HCT116 (cell line): Measurements from ENCODE around the gene HIVEP3.

Source experiments
- EZH2 ChIP-seq: fragments of 200-600 bp; sonication (generic); IDR thresholded peaks from 2 replicates; pipeline ENCODE4 v1.6.1; 2017; ENCODE audit warnings: antibody characterized with exemption, mixed run types
- TF ChIP-seq, protein P1 (sequence below): IDR thresholded peaks from 2 replicates; pipeline ENCODE4 v1.6.1; 2012; ENCODE audit warnings: low read depth

DNA sequence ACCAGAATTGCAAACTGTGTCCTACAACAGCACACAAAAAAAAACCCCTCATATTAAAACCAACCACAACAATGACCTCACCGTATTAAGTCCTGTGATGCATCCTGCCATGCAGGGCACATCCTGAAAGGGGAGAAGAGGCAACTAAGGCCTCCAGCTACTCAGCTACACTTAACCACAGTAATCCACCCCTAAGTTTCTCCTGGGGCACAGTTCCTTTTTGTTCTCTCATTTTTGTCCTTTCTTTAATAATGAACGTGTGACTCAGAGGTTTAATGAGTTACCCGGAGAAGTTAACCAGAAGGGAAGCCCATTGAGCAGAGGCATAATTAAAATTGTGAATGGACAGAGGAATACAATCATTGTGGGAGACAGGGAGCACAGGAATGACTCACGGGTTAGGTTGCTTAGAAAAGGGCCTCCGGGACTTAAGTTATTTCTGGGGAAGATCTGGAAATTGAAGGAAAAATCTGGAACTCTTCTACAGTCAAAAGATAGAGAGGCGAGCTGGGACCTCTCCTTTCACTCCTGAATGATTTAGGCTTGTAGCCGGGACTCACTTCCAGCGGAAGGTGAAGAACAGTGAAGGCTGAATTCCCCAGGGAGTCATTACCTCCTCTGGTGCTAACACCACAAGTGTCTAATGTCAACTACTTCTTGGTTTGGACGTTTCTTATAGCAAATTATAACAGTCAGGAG is 36.9 kb upstream of the HIVEP3 start:
- TF ChIP-seq, protein P1, sequence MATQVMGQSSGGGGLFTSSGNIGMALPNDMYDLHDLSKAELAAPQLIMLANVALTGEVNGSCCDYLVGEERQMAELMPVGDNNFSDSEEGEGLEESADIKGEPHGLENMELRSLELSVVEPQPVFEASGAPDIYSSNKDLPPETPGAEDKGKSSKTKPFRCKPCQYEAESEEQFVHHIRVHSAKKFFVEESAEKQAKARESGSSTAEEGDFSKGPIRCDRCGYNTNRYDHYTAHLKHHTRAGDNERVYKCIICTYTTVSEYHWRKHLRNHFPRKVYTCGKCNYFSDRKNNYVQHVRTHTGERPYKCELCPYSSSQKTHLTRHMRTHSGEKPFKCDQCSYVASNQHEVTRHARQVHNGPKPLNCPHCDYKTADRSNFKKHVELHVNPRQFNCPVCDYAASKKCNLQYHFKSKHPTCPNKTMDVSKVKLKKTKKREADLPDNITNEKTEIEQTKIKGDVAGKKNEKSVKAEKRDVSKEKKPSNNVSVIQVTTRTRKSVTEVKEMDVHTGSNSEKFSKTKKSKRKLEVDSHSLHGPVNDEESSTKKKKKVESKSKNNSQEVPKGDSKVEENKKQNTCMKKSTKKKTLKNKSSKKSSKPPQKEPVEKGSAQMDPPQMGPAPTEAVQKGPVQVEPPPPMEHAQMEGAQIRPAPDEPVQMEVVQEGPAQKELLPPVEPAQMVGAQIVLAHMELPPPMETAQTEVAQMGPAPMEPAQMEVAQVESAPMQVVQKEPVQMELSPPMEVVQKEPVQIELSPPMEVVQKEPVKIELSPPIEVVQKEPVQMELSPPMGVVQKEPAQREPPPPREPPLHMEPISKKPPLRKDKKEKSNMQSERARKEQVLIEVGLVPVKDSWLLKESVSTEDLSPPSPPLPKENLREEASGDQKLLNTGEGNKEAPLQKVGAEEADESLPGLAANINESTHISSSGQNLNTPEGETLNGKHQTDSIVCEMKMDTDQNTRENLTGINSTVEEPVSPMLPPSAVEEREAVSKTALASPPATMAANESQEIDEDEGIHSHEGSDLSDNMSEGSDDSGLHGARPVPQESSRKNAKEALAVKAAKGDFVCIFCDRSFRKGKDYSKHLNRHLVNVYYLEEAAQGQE = no peak
- no peak for TF ChIP-seq EZH2
